Activated gamma-delta T cell treated with anti-CD3 and anti-CD28 coated beads, Interleukin-2, amount 50 U/mL, for 16 hours (primary cell): ENCODE results near the gene CD300LF.

ENCODE experiments used
- DNase-seq: peaks from one replicate; pipeline ENCODE4 v3.0.0-alpha.2; 2020; ENCODE audit warnings: low read depth

CD300LF gene

DNA sequence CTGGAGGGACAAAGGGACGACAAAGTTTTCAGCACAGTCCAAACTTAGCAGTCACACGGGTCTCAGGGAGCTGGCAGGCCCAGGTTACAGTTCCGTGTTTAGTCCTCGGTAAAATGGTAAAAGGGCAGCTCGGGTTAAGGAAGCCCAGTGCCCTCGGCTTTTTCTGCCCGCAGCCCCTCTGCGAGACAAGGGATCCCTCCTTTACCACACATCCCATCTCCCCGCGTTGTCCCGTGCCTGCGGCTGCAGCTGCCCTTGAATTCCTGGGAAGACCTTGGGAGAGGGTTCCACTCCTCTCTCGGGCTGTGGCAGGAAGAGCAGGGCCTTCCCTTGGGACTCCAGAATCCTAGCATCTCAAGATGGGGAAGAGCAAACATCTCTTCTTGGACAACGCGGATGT, 17.1 kb upstream of the CD300LF start:
- DNase-seq = no peak

DNA sequence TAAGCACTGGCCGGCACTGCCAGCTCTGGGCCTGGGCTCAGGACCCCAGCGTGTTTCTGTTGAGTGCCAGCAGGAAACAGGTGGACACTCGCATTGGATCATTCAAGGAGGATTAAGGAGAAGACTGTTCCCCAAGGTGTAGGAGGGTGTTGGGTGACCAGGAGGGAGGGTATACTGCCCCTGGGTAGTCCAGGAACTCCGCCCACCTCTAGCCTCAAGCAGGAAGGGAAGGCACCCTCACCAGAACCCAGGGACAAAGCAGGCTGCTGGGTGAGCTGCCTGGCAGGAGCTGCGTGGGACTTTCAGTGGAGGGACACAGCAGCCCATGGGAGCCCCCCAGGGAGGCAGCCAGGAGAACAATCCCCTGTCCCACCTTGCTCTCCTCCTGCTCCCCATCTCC, 16.6 kb upstream of the CD300LF start:
- no peak for DNase-seq

DNA sequence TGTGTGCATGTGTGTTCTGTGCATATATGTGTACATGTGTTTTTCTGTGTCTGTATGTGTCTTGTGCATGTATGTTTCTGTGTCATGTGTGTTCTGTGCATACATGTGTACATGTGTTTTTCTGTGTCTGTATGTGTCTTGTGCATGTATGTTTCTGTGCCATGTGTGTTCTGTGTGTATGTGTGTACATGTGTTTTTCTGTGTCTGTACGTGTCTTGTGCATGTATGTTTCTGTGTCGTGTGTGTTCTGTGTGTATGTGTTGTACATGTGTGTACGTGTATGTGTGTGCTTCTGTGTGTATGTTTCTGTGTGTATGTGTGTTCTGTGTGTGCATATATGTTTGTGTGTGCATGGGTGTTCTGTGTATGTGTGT, 16.0 kb upstream of the CD300LF start:
- no peak for DNase-seq

DNA sequence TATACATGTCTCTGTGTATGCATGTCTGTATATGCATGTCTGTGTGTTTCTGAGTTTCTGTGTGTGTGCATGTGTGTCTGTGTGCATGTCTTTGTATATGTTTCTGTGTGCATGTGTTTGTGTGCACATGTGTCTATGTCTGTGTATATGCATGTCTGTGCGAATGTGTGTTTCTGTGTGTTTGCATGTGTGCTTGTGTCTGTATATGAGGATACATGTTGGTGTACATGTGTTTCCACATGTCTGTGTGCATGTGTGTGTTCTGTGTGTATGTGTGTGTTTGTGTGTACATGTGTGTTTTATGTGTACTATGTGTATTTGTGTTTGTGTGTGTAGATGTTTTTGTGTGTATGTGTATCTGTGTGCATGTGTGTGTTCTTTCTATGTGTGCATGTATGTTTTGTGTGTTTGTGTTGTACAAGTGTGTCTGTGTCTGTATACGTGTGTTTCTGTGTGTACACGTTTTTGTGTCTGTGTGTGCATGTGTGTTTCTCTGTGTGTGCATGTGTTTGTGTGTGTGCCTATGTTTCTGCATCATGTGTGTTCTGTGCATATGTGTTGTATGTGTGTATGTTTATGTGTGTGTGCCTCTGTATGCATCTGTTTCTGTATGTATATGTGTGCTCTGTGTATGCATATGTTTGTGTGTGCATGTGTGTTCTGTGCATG, 15.4 kb upstream of the CD300LF start:
- DNase-seq = no peak

DNA sequence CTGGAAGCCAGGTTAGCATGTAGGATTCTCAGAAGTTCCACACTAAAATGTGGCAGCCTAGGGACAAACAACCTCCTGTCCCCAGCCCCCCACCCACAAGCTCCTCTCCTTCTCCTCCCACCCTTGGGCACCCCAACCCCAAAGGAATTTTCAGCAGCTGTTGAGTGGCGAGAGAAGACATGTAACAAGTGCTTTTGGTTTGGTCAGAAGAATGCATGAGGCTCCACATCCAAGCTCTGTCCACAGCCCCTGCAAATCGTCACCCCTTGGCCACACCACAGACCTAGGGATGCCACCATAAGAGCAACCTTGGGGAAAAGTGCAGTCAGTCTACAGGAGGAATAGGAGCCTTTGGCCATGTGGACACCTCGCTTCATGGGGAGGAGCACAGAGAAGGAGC, 12.4 kb upstream of the CD300LF start:
- DNase-seq = no peak

DNA sequence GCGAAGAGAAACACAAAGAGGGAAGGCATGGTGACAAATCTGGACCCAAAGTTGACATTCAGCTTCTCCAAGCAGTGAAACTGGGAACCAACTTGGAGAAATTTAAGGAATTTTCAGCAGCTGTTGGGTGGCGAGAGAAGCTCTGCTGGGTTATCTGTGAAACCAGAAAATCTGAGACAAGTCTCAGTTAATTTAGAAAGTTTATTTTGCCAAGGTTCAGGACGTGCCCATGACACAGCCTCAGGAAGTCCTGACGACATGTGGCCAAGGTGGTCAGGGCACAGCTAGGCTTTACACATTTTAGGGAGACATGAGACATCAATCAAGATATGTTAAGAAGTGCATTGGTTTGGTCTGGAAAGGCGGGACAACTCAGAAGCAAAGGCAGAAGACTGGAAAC, 11.2 kb upstream of the CD300LF start:
- no peak for DNase-seq

DNA sequence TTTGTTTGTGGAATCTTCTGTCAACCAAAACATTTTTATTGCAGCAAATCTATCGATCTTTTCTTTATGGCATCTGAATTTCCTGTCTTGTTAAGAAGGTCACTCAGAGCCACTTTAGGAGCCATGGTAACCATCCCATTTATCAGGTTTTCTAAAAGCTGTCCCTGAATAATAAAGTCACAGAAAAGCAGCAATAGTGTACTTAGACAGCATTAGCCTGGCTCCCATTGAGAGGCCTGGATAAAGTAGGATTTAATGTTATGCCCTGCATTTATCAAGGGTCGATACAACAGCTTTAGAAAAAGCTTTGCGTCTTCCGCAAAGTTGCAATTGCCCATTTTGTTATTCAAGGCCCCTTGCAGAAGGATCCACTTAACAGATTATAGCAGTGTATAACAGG, 10.1 kb upstream of the CD300LF start:
- DNase-seq = no peak

DNA sequence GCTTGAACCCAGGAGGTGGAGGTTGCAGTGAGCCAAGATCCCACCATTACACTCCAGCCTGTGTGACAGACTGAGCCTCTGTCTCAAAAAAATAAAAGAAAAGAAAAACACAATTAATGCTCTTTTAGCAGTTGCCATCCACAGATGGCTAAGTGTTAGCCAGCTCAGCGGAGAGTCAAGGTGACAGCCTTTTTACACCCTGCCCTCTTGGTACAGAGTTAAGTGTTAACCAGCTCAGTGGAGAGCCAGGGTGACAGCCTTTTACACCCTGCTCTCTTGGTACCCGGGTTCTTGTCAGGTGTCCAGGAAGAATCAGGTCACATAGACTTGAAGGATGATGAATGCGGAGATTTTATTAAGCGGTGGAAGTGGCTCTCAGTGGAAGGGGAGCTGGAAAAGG, 7.8 kb upstream of the CD300LF start:
- no peak for DNase-seq

DNA sequence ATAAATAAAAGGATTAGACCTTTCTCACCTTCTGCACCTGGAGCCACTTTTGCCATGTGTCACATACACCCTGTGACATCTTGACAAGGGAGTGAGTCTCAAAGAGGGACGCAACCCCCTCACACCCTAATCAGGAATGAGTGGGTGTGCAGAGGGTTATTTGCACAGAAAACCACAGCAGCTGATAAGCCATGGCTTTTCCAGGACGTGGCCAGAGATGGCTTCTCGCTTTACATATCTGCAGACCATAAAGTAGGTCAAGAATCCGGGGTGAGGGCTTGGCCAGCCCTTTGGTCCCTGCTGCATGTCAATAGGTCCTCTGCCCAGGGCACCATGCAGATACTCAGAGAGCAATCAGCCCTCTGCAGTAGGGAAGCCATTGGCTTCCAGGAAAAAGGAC, 2.4 kb upstream of the CD300LF start:
- no peak for DNase-seq

DNA sequence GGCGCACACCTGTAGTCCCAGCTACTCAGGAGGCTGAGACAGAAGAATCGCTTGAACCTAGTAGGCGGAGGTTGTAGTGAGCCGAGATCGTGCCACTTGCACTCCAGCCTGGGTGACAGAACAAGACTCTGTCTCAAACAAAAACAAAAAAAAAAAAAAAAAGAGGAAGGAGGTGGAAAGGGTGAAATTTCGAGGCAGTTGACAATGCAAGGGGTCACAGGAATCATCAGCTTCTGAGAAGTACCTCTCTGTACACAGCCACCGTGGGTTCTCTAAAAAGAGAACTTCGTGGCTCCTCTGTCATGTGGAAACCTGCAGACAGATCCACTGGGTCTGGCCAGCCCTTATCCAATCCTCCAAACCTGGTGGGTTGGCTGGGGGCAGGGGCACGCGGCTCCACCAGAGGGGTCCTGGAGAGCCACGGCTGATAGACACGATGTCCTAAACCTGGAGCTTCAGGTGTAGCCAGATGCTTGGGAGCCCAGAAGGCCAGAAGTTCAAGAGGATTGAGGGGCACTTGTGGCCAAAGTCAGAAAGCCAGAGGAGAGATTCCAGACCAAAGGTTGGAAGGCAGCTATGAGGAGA, 540 bp upstream of the CD300LF start:
- no peak for DNase-seq

DNA sequence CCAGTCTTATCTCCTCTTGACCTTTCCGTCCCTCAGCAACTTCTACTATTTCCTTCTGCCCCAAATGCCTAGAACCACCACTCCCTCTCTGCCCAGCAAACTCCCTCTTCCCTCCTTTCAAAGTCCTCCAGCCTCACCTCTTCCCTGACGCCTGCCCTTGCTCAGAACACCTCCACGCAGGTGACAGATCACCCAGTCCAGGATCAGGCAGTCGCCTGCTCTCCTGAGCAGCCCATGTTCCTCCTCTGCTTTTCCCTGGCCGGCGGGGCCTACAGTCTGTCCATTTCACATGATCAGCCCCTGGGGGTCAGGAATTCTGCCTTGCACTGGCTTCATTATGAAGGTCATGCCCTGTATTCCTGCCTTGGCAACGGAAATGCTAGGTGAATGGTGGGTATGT, 422 bp downstream of the CD300LF start:
- no peak for DNase-seq

DNA sequence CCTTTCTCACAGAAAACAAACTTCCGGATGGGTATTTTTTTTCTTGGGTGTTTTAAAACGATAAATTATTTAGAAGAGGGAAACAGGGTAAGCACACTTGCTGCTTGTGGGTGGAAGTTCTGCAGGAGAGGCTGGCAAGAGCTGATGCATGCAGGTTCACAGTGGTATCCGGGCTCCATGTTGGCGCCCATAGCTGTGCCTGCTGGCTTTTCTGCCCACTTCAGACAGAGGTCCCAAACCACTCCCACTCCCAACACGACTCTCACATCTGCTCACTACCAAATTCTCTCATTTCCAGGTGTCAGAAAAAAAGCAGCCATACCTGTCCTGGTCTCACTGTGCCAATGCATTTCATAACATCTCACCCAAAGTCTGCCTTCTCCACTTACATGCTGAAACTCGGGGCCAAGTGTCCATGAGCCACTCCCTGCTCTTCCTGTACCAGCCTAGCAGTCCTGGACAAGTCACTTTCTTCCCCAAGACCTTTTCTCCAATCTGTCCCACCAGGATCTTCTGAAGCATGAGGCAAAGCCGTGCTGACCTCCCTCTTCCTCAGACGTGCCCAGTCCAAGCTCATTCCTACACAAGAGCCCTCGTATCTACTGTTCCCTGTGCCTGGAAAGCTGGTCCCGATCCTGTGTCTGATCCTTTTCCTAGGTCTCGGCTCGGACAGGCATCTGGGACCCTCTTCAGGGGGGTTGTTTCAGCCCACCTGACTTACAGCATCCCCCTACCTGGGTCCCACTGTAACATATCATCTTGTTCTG, 1.5 kb downstream of the CD300LF start:
- DNase-seq = no peak

DNA sequence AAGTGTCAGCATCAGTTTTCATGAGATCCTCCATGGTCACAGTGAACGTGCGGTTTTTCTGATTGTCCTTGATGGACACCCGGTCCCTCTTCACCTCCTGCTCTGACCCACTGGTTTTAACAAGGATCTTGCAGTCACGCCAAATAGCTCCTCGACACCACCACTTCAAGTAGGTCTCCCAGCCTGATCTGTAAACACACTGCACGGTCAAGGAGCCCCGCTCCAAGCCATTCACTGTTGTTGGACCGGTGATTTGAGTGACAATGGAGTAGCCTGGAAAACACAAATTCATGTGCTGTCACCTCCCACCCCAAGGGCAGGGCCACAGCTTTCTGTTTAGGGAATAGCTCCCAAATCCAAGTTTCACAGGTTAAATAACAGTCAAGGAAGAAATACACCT, 8.2 kb downstream of the CD300LF start:
- DNase-seq = no peak

DNA sequence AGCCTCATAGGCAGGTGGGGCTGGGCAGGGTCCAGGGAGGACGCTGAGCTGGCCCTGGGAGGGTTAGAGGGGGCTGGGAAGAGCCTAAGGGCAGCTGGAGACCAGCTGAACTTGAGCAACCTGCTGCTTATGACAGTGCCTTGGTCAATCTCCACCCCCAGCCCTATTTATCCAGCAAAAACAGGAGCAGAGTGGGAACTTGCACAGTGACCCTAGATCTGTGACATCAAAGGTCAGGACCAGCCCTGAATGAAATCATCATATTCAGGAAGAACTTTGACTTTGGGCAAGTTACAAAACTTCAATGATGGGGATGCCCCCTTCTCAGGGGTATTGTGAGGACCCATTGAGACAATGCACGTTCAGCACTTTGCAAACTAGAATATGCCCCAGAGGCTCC, 9.4 kb downstream of the CD300LF start:
- DNase-seq = no peak

DNA sequence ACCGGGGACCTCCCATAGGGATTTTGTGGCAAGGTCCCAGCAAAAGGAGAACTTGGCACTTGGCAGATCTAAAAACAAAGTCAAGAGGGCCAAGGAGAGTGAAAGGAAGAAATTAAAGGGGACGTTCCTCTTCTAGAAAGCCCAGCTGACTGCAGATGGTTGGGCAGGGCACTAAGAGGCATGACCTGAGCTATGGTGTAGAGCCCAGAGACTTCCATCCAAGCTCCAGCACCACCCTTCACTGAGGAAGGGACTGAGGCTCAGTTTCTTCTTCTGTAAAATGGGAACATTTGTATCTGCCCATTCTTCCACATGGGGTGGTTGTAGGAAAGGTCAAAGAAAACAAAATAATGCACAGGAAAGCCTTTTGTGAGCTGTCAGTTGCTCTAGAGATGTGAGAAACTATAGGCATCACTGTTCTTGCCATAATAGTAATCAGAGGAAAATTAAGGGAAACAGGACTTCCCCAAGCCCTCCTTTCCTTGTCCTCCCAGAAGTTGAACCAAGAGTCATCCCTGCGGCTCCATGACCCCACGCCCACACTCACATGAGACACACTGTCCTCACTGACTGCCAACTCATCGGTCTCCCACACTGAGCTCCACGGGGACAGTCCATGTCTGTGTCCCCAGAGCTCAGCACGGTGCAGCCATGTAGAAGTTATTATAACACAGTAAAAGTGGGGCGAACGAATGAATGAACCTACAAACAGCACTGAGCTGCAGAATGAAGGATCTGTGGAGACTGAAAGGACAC, 10.4 kb downstream of the CD300LF start:
- DNase-seq = no peak

DNA sequence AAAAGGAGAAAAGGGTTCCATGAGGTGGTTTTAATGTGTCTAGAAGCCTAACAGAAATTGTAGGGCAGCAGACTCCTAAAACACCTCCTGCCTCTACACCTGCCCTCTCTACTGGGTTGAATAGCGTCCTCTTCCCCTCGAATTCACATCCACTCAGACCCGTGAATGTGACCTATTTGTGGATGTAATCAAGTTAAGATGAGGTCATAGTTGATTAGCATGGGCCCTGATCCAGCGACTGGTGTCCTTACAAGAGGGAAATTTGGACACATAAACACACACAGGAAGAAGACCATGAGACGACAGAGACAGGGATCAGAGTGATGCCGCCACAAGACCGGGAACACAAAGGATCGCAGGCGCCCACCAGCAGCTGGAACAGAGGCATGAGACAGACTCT, 13.5 kb downstream of the CD300LF start:
- no peak for DNase-seq

DNA sequence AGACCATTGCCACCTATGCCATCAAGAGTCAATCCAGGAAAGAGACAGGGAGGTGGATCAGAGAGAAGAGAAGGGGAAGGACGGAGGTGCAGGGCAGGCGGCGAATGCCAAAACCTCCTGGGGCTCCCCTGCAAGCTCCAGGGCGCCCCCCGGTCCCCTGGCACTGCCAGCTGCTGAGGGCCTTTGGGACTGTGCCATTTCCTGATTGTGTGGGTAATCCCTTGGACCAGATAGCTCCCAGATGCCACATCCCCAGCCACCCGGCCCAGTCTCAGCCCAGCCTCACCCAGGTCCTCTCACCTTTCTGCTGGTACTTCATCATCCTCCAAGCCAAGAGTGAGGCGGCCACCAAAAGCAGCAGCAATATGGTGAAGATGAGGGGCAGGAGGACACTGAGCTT, 14.7 kb downstream of the CD300LF start:
- DNase-seq = no peak

DNA sequence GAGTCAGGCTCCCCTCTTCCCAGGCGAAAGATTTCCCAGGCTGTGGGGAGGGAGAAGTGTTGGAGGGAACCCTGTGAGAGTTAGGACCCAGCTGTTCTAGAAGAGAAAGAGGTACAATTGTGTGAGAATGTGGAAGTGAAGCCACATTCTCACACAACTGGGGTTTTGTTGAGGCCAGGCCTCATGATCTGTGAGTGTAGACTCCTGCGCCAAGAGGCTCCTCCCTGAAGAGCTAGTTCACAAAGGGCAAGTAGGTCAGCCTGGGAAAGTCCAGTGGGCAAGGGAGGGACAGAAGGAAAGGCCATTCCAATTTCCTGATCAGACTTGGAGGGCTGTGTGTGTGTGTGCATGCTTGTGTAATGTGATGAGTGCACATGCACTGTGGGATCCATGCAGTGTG, 15.2 kb downstream of the CD300LF start:
- no peak for DNase-seq

DNA sequence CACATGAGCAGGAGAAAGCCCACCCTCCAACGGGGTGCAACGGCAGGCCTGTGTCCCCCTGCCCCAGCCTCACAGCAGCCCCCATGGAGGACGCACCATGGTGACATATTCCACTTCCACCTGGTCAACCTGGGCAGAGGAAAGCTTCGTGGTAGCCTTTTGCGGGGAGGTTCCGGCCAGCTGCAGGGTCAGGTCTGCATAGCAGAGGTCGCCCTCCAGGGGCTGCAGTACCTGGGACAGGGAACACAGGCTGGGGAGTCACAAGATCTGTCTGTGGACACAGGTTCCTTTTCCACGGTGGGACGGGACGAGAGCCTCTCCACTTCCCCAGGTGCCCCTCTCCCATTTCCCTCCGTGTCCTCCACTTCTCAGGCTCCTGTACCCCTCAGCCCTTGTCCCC, 17.1 kb downstream of the CD300LF start:
- DNase-seq = no peak

DNA sequence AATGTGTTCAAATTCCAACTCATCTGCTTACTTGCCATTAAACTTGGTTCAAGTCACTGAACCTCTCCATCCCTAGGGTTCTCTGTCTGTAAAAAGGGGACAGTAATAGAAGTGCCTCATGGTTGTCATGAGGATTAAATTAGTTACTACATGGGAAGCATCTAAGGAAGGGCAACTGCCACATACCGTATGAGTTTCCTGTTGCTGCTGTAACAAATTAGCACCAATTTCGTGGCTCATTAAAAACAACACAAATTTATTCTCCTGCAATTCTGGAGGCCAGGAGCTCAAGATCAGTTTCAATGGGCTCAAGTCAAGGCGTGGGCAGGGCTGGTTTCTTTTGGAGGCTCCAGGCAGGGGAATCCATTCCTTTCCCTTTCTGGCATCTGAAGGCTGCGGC, 18.6 kb downstream of the CD300LF start:
- no peak for DNase-seq

DNA sequence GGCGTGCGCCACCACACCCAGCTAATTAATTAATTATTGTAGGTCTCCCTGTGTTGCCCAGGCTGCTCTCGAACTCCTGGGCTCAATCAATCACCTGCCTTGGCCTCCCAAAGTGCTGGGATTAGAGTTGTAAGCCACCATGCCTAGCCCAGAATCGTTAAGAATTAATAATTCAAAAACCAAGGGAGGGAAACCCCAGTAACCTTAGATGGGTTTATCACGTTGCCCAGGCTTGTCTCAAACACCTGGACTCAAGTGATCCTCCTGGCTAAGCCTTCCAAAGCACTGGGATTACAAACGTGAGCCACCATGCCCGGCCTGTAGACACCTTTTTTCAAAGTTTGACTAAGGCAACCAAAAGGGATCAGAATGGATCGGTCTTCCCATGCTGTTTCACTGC, 21.6 kb downstream of the CD300LF start:
- no peak for DNase-seq

DNA sequence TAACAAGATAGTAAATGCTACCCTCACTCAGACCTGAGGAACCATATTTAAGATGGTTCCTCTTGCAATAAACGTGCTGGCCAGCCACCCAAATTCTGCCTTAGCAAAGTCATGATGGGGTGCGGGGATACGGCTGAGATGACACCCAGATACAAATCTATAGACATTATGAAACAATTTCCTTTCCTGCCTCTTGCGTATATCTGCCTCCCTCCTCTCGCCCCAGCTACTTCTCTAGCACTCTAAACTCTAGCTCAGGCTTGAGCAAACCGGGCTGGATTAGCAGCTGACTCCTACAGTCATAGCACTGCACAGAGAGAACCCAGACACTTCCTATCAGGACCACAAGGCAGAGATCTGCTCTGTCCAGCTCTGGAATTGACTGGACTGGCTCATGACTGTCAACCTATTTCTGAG, 22.3 kb downstream of the CD300LF start:
- DNase-seq = no peak

DNA sequence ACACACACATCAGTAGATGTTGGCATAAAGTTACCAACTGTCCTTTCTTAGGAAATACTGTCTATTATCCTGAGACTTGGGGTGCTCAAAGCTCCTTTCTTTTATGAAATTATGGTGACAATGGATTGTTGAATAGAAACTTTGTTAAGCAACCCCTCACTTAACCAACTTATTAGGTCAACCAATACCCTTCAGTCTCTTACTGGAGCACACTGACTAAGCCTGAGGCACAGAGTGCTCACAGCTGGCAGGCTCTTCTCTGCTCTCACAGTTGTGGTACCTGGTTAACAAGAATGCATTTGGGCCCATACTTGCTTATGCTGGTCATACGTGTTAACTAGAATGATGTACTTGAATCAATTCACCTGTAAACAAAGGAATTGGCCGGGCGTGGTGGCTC, 24.8 kb downstream of the CD300LF start:
- DNase-seq = no peak
